H1 (cell line): ENCODE measurements around the gene NRXN3. TPM values are rescaled to one million over a fixed set of nuclear protein-coding genes. Genes with fewer than 3 reads are reported as not detected.

Experiments
- CTCF ChIA-PET: fragments of 300-600 bp; sonication (Branson Sonifier 250); formaldehyde crosslinking; loops from one replicate; lab custom pipeline; 2021; ENCODE audit not compliant: partially characterized antibody; lab: Charles Lee
- POLR2A ChIA-PET: fragments of 300-600 bp; sonication (Branson Sonifier 250); formaldehyde crosslinking; loops from one replicate; lab custom pipeline; 2021; ENCODE audit warnings: inconsistent platforms; ENCODE audit not compliant: partially characterized antibody; lab: Charles Lee
- DNase-seq, 2 experiments: peaks; one replicate each; pipeline versions ENCODE4 v3.0.0 to v3.0.0-alpha.2; 2010 to 2022; ENCODE audit warnings: low spot score in 2 of 2, low read depth in 1 of 2, mixed read lengths in 1 of 2
- FAIRE-seq: peaks from 2 replicates; lab custom pipeline; 2011; peaks lifted over from hg19 to GRCh38; lab: Jason Lieb, UNC
- H2AFZ ChIP-seq: 2 replicates; pipeline ENCODE4 v1.8.1; 2012; ENCODE audit warnings: low read length, inconsistent platforms
- H2AK5ac ChIP-seq: 2 replicates; pipeline ENCODE4 v1.6.1; 2013; ENCODE audit warnings: low read depth, low read length
- H2BK120ac ChIP-seq: replicated peaks from 2 replicates; pipeline ENCODE3; 2013; ENCODE audit warnings: low read depth, low read length, inconsistent platforms
- H2BK12ac ChIP-seq: 2 replicates; pipeline ENCODE4 v1.6.1; 2013; ENCODE audit warnings: low read depth, low read length
- H2BK15ac ChIP-seq: 2 replicates; pipeline ENCODE4 v1.6.1; 2013; ENCODE audit warnings: low read length
- H2BK20ac ChIP-seq: 2 replicates; pipeline ENCODE4 v1.6.1; 2013; ENCODE audit warnings: low read length
- H2BK5ac ChIP-seq: 2 replicates; pipeline ENCODE4 v1.6.1; 2013; ENCODE audit warnings: low read depth, low read length
- H3K14ac ChIP-seq: 2 replicates; pipeline ENCODE4 v1.6.1; 2013; ENCODE audit warnings: inconsistent platforms; ENCODE audit not compliant: insufficient read length
- H3K18ac ChIP-seq: 2 replicates; pipeline ENCODE4 v1.6.1; 2013; ENCODE audit warnings: low read length; ENCODE audit errors: extremely low read depth
- H3K23ac ChIP-seq: 2 replicates; pipeline ENCODE4 v1.6.1; 2013; ENCODE audit warnings: inconsistent platforms; ENCODE audit not compliant: insufficient read length
- H3K23me2 ChIP-seq: 2 replicates; pipeline ENCODE4 v1.6.1; 2013; ENCODE audit warnings: low read depth, low read length
- H3K27ac ChIP-seq: 2 replicates; pipeline ENCODE4 v1.6.1; 2011; ENCODE audit warnings: low read depth, low read length, inconsistent platforms
- H3K27me3 ChIP-seq, 4 experiments: replicated peaks in 1 of 4; 1 replicate in 1 of 4; 2 replicates in 3 of 4; pipeline versions ENCODE4 v1.6.1 to v1.8.1; 2011 to 2013; ENCODE audit warnings: low read length in 3 of 4, mild to moderate bottlenecking in 3 of 4, inconsistent platforms in 2 of 4, mixed read lengths in 2 of 4, moderate library complexity in 1 of 4; ENCODE audit not compliant: control insufficient read depth in 3 of 4, insufficient read depth in 3 of 4; ENCODE audit errors: extremely low read depth in 1 of 4
- H3K36me3 ChIP-seq, 4 experiments: 2 replicates each; pipeline versions ENCODE4 v1.6.1 to v1.8.1; 2011 to 2013; ENCODE audit warnings: mild to moderate bottlenecking in 4 of 4, low read length in 3 of 4, moderate library complexity in 2 of 4, control low read depth in 1 of 4, inconsistent platforms in 1 of 4; ENCODE audit not compliant: insufficient read depth in 4 of 4, control insufficient read depth in 2 of 4
- H3K4ac ChIP-seq: replicated peaks from 2 replicates; pipeline ENCODE3; 2013; ENCODE audit warnings: low read length, low read depth, mixed read lengths, inconsistent platforms; ENCODE audit not compliant: insufficient read length
- H3K4me1 ChIP-seq, 4 experiments: replicated peaks in 1 of 4; 1 replicate in 1 of 4; 2 replicates in 3 of 4; pipeline versions ENCODE4 v1.6.1 to v1.8.1; 2011 to 2013; ENCODE audit warnings: low read length in 3 of 4, inconsistent platforms in 2 of 4, mixed read lengths in 1 of 4; ENCODE audit not compliant: insufficient read depth in 4 of 4, control insufficient read depth in 3 of 4
- H3K4me2 ChIP-seq, 2 experiments: 2 replicates each; pipeline versions ENCODE4 v1.6.1 to v1.8.1; 2011 to 2013; ENCODE audit warnings: low read depth in 2 of 2, low read length in 2 of 2, control low read depth in 1 of 2, inconsistent platforms in 1 of 2, mild to moderate bottlenecking in 1 of 2; ENCODE audit not compliant: insufficient read depth in 1 of 2
- H3K4me3 ChIP-seq, 4 experiments: fragments of 200-600, 300-600 bp in 1 of 4; sonication (generic), shearing (Covaris generic), sonication (Bioruptor Twin) in 1 of 4; 2 replicates each; pipeline versions ENCODE4 v1.5.1 to v1.8.1; 2011 to 2016; ENCODE audit warnings: low read length in 4 of 4, low read depth in 3 of 4, control low read depth in 2 of 4, inconsistent platforms in 2 of 4, mild to moderate bottlenecking in 2 of 4, mixed read lengths in 1 of 4, moderate library complexity in 1 of 4; ENCODE audit not compliant: insufficient read depth in 2 of 4; ENCODE audit errors: extremely low read depth in 1 of 4
- H3K56ac ChIP-seq: replicated peaks from 2 replicates; pipeline ENCODE3; 2013; ENCODE audit warnings: low read depth, mild to moderate bottlenecking, mixed read lengths, low read length, inconsistent platforms; ENCODE audit not compliant: insufficient read length
- H3K79me1 ChIP-seq: 2 replicates; pipeline ENCODE4 v1.6.1; 2013; ENCODE audit warnings: low read depth, low read length, control low read depth
- H3K79me2 ChIP-seq, 2 experiments: 2 replicates each; pipeline versions ENCODE4 v1.6.1 to v1.8.1; 2012 to 2013; ENCODE audit warnings: low read length in 2 of 2, mild to moderate bottlenecking in 2 of 2, inconsistent platforms in 1 of 2; ENCODE audit not compliant: insufficient read depth in 2 of 2, control insufficient read depth in 1 of 2
- H3K9ac ChIP-seq, 4 experiments: replicated peaks in 1 of 4; 1 replicate in 1 of 4; 2 replicates in 3 of 4; pipeline versions ENCODE4 v1.6.1 to v1.8.1; 2011 to 2013; ENCODE audit warnings: low read depth in 3 of 4, low read length in 3 of 4, control low read depth in 2 of 4, mild to moderate bottlenecking in 2 of 4, moderate library complexity in 2 of 4, inconsistent platforms in 1 of 4; ENCODE audit errors: extremely low read depth in 1 of 4
- H3K9me3 ChIP-seq, 2 experiments: 2 replicates each; pipeline versions ENCODE4 v1.6.1 to v1.8.1; 2012 to 2013; ENCODE audit warnings: mild to moderate bottlenecking in 2 of 2, moderate library complexity in 2 of 2, control low read depth in 1 of 2, inconsistent platforms in 1 of 2, low read depth in 1 of 2, low read length in 1 of 2, mixed read lengths in 1 of 2; ENCODE audit not compliant: insufficient read depth in 2 of 2
- H4K20me1 ChIP-seq, 2 experiments: replicated peaks in 1 of 2; 2 replicates each; pipeline versions ENCODE3 to v1.8.1; 2011 to 2013; ENCODE audit warnings: inconsistent platforms in 2 of 2, low read length in 2 of 2, mild to moderate bottlenecking in 1 of 2; ENCODE audit not compliant: insufficient read depth in 2 of 2, control insufficient read depth in 1 of 2
- H4K5ac ChIP-seq: 2 replicates; pipeline ENCODE4 v1.6.1; 2013; ENCODE audit warnings: low read length, low read depth, mixed read lengths, inconsistent platforms; ENCODE audit not compliant: insufficient read length
- H4K8ac ChIP-seq: 2 replicates; pipeline ENCODE4 v1.8.0; 2013; ENCODE audit warnings: mild to moderate bottlenecking, moderate library complexity, low read length, inconsistent platforms; ENCODE audit not compliant: insufficient read depth; ENCODE audit errors: extremely low read depth
- H4K91ac ChIP-seq: replicated peaks from 2 replicates; pipeline ENCODE3; 2013; ENCODE audit warnings: low read length, mixed read lengths, inconsistent platforms; ENCODE audit not compliant: insufficient read length
- GABPA ChIP-seq: IDR thresholded peaks from 2 replicates; pipeline ENCODE4 v1.6.1; 2011; ENCODE audit warnings: mild to moderate bottlenecking, low read length, moderate library complexity, borderline replicate concordance; ENCODE audit not compliant: insufficient read depth
- MAFK ChIP-seq: IDR thresholded peaks from 2 replicates; pipeline ENCODE4 v1.6.1; 2012; ENCODE audit warnings: low read depth, mild to moderate bottlenecking, improper control_type of control experiment, low read length
- RAD21 ChIP-seq, 2 experiments: IDR thresholded peaks in 1 of 2; conservative IDR thresholded peaks in 1 of 2; 2 replicates each; pipeline ENCODE4 v1.6.1; 2011; ENCODE audit warnings: low read depth in 2 of 2, low read length in 2 of 2, improper control_type of control experiment in 1 of 2, inconsistent platforms in 1 of 2, mild to moderate bottlenecking in 1 of 2, moderate library complexity in 1 of 2
- TEAD4 ChIP-seq: IDR thresholded peaks from 2 replicates; pipeline ENCODE4 v1.6.1; 2012; ENCODE audit warnings: low read depth, low read length, inconsistent platforms, mixed read lengths
- WGBS, 2 experiments: shearing (Covaris generic) in 1 of 2; methylation state at CpG; one replicate each; pipeline versions ENCODE4 v1.1.6 to v1.1.7; 2013 to 2015; ENCODE audit warnings: low lambda C conversion rate in 2 of 2, mixed read lengths in 2 of 2, inconsistent platforms in 1 of 2, low coverage in 1 of 2, missing lambda C conversion rate in 1 of 2; ENCODE audit not compliant: insufficient replicate concordance in 2 of 2, insufficient coverage in 1 of 2, insufficient read length in 1 of 2; ENCODE audit errors: extremely low coverage in 1 of 2, missing lambda C conversion rate in 1 of 2; 5-methylcytosine and 5-hydroxymethylcytosine counted together
- polyA plus RNA-seq, 7 experiments: library from polyadenylated mRNA; depleted of rRNA in 3 of 7; stranded (reverse) in 5 of 7; unstranded in 2 of 7; fragments of >200 nt in 5 of 7; fragments of 200-250 nt in 2 of 7; gene quantifications; 1 replicate in 5 of 7; 2 replicates in 1 of 7; 4 replicates in 1 of 7; pipeline versions ENCODE4 v1.2.1 to v1.2.3, GENCODE V29; 2011 to 2013; ENCODE audit warnings: missing spikeins in 2 of 7, mixed read lengths in 2 of 7
- total RNA-seq: library from RNA; stranded (reverse); fragmentation: NEBNext Ultra II Directional; extraction: Animal tissue kit (Norgen Biotek cat#: 25700); gene quantifications from 2 replicates; pipeline ENCODE4 v1.2.1, GENCODE V29; 2021
- TF ChIP-seq, protein P1 (sequence below): IDR thresholded peaks from 2 replicates; pipeline ENCODE4 v1.6.1; 2011; ENCODE audit warnings: low read depth, mild to moderate bottlenecking, low read length; ENCODE audit not compliant: insufficient read depth

The NRXN3 gene
- total and polyA plus RNA-seq, 2 of the 8 experiments (the other 6 are each of a cell fraction or from before 2014, with no cell fraction given), result 2.6 to 4.1 TPM

DNA sequence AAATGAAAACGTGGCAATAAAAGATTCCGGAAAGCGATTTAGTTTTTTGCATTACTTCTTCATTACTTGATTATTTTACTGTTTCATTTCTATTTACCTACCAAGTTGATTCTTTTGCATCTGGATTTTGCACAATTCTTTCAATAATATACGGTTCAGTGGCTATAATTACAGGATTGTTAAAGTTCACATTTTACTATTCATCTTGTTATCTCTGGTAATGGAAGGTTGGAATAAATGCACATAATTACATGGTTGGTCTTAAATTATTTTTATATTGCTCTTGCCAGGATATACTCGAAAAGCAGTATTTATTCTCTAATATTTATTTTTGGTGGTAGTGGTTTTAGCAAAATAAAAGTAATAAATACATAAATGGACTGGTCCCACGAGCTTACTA is 1203.3 kb downstream of the NRXN3 start:
- CTCF ChIA-PET, result interaction anchor here (1.5 kb wide), 1 partner anchor 240 kb away, joined by 4 read pairs; no protein-coding TSS in a partner anchor
- WGBS, 2 experiments, result 85% methylated on average over 6 of the region's 6 CpGs; no CpG with 5 or more reads in 1 of the 2 experiments
- H4K91ac ChIP-seq, result no peak overlapping the region

More for the DNA sequence above, 1203.3 kb downstream of the NRXN3 start:
- no peak overlapping the region for H3K18ac ChIP-seq
- H3K9me3 ChIP-seq, result no peaks in the 10 kb centered on the region
- no peak overlapping the region for H2AK5ac ChIP-seq
- no peak overlapping the region for H3K56ac ChIP-seq
- H3K4ac ChIP-seq, result no peak overlapping the region
- H3K9ac ChIP-seq, result no peak overlapping the region
- H4K5ac ChIP-seq, result peak overlapping the region; percentile 75
- no peak overlapping the region; a peak in 1 of 8 replicates for H3K4me3 ChIP-seq
- H2BK15ac ChIP-seq, result no peak overlapping the region
- POLR2A ChIA-PET, result no interaction called here
- H3K36me3 ChIP-seq, result no peaks in the 10 kb centered on the region
- no peak for FAIRE-seq
- no peak overlapping the region; a peak in 1 of 4 replicates for H3K4me2 ChIP-seq
- H3K4me1 ChIP-seq, result peaks cover 1 to 19% (median 12%) of the 10 kb centered on the region in 4 experiments; a peak in 4 of 7 replicates
- H2AFZ ChIP-seq, result no peak overlapping the region
- H3K23ac ChIP-seq, result no peak overlapping the region
- H2BK120ac ChIP-seq, result no peak overlapping the region
- TF ChIP-seq, protein P1, sequence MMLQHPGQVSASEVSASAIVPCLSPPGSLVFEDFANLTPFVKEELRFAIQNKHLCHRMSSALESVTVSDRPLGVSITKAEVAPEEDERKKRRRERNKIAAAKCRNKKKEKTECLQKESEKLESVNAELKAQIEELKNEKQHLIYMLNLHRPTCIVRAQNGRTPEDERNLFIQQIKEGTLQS, result no peak
- TF ChIP-seq GABPA, result no peak
- TF ChIP-seq RAD21 (IDR thresholded peaks at IDR 0.05 in 1 of 2, conservative IDR thresholded peaks at IDR 0.05 in 1 of 2; ENCODE audit: low read depth in 2 of 2, low read length in 2 of 2), result no peak
- no peak for TF ChIP-seq MAFK
- TF ChIP-seq TEAD4, result no peak
- TF ChIP-seq, all 59 proteins: peak for 0
- H2BK12ac ChIP-seq, result no peak overlapping the region
- H3K14ac ChIP-seq, result no peak overlapping the region
- no peaks in the 10 kb centered on the region for H3K79me1 ChIP-seq
- no peak overlapping the region for H2BK20ac ChIP-seq
- no peaks in the 10 kb centered on the region for H3K79me2 ChIP-seq
- no peak overlapping the region for H2BK5ac ChIP-seq
- H3K23me2 ChIP-seq, result no peaks in the 10 kb centered on the region; the same call in none of the 2 replicates
- H3K27ac ChIP-seq, result no peak overlapping the region
- H3K27me3 ChIP-seq, result no peaks in the 10 kb centered on the region
- no peak overlapping the region for H4K8ac ChIP-seq
- no peak for DNase-seq
- no peaks in the 10 kb centered on the region for H4K20me1 ChIP-seq
